Measurements from ENCODE around the gene NUP98.
"Not testable (repeated sequence)": the region's sequence is repeated elsewhere in the genome, so short reads cannot be mapped to it uniquely, and the experiment has no call there.

Gene NUP98

GRCh38 chr11:3796801-3797328, 489 bp downstream of the NUP98 start:
- TF ChIP-seq CTCF (IDR thresholded peaks at IDR 0.05; ENCODE audit: low read depth, low read length): no peak
- H3K4me3 ChIP-seq (ENCODE audit: low read depth, low read length): peak overlapping the region; percentile 98

GRCh38 chr11:3796346-3796745, 1.0 kb downstream of the NUP98 start:
- TF ChIP-seq CTCF (IDR thresholded peaks at IDR 0.05; ENCODE audit: low read depth, low read length): no peak
- H3K4me3 ChIP-seq (ENCODE audit: low read depth, low read length): peak overlapping the region; percentile 98

- peak overlapping the region; percentile 98 for H3K4me3 ChIP-seq (ENCODE audit: low read depth, low read length)
These were observed 1.4 kb downstream of the NUP98 start for GRCh38 chr11:3796002-3796311.

GRCh38 chr11:3795131-3796001, 2.0 kb downstream of the NUP98 start:
- no peak for TF ChIP-seq CTCF (IDR thresholded peaks at IDR 0.05; ENCODE audit: low read depth, low read length)
- H3K4me3 ChIP-seq (ENCODE audit: low read depth, low read length): peak overlapping the region; percentile 98

More at GRCh38 chr11:3796002-3796311, 1.4 kb downstream of the NUP98 start:
- TF ChIP-seq CTCF (IDR thresholded peaks at IDR 0.05; ENCODE audit: low read depth, low read length): no peak

GRCh38 chr11:3794387-3794786, 3.0 kb downstream of the NUP98 start:
- H3K4me3 ChIP-seq (ENCODE audit: low read depth, low read length): not testable (repeated sequence)

- no peak for TF ChIP-seq CTCF (IDR thresholded peaks at IDR 0.05; ENCODE audit: low read depth, low read length)
- H3K4me3 ChIP-seq (ENCODE audit: low read depth, low read length): no peak overlapping the region
These were observed 10.4 kb downstream of the NUP98 start for GRCh38 chr11:3786781-3787428.

- no peak for TF ChIP-seq CTCF (IDR thresholded peaks at IDR 0.05; ENCODE audit: low read depth, low read length)
- no peak overlapping the region for H3K4me3 ChIP-seq (ENCODE audit: low read depth, low read length)
These were observed 13.7 kb downstream of the NUP98 start for GRCh38 chr11:3783611-3784010.

All from WI38 (cell line).